GM06990 (cell line): ENCODE results near the gene RNF130.

Experiments
- DNase-seq: peaks from one replicate; pipeline ENCODE4 v3.0.0-alpha.2; 2011; ENCODE audit not compliant: insufficient read length; ENCODE audit errors: extremely low read depth
- H3K27me3 ChIP-seq: replicated peaks from 2 replicates; pipeline ENCODE4 v1.6.0; 2011; ENCODE audit warnings: low read length; ENCODE audit not compliant: control insufficient read depth, insufficient read depth
- H3K36me3 ChIP-seq: 2 replicates; pipeline ENCODE4 v1.5.1; 2011; ENCODE audit warnings: low read length; ENCODE audit not compliant: control insufficient read depth, insufficient read depth
- H3K4me3 ChIP-seq: replicated peaks from 2 replicates; pipeline ENCODE4 v1.5.1; 2011; ENCODE audit warnings: low read depth, mild to moderate bottlenecking, control low read depth, low read length
- TF ChIP-seq, protein P1 (sequence below): IDR thresholded peaks from 2 replicates; pipeline ENCODE4 v1.5.1; 2011; ENCODE audit warnings: low read length, control low read depth, mild to moderate bottlenecking, inconsistent platforms; ENCODE audit not compliant: insufficient read depth, poor library complexity, severe bottlenecking

Gene RNF130

DNA sequence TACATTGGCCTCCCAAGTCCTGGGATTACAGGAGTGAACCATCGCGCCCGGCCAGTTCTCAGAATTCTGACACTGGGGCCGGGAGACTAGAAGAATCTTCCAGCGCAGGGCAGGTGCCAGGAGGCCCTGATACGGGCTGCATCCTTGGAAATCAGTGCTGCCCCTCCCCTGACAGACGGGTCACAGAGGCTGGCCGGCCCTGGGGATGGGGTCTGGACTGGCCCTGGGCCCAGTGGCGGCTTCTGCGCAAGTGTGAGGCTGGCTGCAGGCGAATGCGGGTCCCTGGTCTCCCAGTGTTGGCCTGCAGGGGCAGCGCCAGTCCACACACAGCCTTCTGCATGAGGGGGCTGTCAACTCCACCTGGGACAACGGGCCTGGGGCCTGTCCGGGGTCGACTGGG is 163.0 kb downstream of the RNF130 start:
- no peak for DNase-seq
- Histone ChIP-seq H3K4me3 (no peak overlapping the region), H3K36me3 (peaks cover 10% of the 10 kb centered on the region), H3K27me3 (no peaks in the 10 kb centered on the region)
- TF ChIP-seq, protein P1, sequence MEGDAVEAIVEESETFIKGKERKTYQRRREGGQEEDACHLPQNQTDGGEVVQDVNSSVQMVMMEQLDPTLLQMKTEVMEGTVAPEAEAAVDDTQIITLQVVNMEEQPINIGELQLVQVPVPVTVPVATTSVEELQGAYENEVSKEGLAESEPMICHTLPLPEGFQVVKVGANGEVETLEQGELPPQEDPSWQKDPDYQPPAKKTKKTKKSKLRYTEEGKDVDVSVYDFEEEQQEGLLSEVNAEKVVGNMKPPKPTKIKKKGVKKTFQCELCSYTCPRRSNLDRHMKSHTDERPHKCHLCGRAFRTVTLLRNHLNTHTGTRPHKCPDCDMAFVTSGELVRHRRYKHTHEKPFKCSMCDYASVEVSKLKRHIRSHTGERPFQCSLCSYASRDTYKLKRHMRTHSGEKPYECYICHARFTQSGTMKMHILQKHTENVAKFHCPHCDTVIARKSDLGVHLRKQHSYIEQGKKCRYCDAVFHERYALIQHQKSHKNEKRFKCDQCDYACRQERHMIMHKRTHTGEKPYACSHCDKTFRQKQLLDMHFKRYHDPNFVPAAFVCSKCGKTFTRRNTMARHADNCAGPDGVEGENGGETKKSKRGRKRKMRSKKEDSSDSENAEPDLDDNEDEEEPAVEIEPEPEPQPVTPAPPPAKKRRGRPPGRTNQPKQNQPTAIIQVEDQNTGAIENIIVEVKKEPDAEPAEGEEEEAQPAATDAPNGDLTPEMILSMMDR = peak; percentile 14

DNA sequence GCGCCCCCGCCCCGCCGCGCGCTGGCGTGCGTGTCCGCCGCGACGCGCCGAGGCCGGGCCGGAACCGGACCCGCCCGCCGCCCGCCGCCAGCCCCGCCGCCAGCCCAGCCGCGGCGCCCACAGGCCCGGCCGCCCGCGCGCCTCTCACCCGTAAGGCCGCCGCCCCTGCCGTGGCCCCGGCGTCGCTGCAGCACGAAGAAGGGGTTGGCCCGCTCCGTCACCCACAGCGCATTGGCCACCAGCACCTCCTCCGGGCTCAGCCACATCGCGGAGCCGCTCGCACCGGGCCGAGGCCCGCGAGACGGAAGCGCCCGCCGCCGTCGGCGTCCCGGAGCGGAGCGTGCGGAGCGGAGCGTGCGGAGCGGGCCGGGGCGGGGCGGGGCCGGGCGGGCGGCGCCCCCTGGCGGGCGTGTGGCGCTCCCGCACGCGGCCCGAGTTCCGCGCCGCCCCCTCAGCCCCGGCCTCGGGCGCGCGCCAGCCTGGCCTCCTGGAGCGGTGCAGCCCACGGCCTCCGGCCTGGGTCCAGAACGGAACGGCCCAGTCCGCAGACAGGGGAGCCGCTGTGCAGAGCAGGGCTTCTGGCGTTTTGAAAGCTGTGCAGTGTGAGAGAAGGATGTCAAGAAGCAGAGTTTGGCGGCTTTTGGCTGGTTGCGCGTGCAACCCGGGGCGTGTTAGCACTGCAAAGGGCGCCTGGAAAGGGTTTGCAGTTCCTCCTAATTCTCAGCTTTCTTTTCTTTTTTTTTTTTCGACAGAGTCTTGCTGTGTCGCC is 163.8 kb downstream of the RNF130 start, which contains the start of gene TBC1D9B:
TBC1D9B (minus strand) TSS at position 342 of the 769 bp plus-strand sequence; CDS start at position 266, 76 bp downstream.
- H3K4me3 ChIP-seq = peak within 1 kb of the TSS; percentile 85
- no peaks in the 10 kb centered on the region for H3K27me3 ChIP-seq
- DNase-seq = peak; percentile 84
- TF ChIP-seq, protein P1 = no peak
- peaks cover 10% of the 10 kb centered on the region for H3K36me3 ChIP-seq

DNA sequence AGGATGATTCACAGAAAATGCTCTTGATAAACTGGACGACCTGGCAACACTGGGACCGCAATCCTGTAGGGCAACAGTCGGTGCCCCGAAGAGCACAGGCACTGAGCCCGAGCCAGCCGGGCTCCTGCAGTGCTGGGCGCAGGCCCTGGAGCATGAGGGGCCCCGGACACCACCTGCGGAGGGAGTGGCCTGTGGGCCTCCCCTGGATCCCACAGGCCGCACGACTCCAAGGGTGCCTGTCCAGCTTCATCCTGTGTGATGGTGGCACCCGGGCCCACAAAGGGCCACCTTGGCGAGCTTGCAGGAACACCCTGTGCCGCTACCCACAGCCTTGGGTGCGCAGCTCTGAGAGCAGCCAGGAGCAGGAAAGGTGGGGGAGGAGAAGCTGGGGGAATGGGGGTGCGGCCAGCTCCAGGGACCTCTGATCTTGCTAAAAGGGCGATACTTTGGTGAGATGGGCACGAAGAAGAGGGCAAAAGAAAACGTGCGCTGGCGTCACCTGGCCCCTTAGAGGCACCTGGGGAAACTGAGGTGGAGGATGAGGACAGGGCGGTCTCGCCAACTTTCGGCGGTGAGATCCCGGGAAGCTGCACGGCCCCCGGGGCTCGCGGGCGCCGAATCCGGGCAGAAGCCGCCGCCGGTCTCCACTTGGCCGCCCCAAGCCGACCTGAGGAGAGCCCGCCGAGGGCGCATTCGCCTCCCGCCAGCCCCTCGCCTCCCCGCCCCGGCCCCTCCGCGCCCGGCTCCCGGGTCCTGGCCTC is 164.6 kb downstream of the RNF130 start:
- TF ChIP-seq, protein P1 = no peak
- Histone ChIP-seq H3K36me3 (peaks cover 15% of the 10 kb centered on the region), H3K4me3 (peak overlapping the region; percentile 85), H3K27me3 (no peaks in the 10 kb centered on the region)
- DNase-seq = peak; percentile 44

DNA sequence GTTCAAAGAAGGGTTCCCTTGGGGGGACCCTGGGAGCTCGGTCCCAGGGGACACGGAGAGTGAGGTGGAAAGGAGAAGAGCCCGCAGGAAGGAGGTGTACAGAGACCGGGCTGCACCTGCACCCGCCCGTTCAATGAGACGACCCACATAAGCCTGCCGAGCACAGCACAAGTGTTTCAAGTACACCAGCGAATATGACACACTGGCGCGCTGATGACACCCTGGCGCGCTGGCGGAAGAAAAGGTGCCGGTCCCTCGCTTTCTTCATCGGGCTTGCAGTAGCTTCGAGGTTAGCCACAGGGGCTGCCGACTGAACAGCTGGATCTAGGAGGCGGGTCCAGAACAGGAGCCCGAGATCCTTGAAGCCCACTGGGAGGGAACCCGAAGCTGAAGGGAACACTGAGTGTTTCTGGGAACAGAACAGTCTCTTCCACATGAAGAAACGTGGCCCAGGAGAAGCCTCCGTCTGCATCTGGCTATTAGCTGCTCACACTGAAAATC is 165.2 kb downstream of the RNF130 start:
- DNase-seq = no peak
- TF ChIP-seq, protein P1 = no peak
- H3K36me3 ChIP-seq = peaks cover 16% of the 10 kb centered on the region
- H3K27me3 ChIP-seq = no peaks in the 10 kb centered on the region
- H3K4me3 ChIP-seq = peak overlapping the region; percentile 85

DNA sequence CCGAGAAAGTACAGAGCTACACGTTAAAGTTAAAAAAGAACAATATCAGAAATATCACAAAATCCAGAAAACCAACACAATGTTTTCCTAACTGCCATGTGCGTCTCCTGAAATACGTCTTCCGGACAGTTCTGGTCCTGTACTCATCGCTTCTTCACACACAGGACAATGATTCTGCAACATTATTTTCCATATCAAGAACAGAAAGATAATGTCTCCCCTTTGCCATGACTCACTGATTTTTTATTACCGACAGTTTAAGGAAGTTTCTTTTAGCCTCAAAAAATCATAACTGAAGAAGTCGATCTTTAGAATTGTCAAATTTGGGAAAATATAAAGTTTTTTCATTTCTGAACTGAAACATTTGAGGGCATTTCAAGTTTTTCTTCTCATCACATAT is 166.4 kb downstream of the RNF130 start:
- Histone ChIP-seq H3K36me3 (peaks cover 19% of the 10 kb centered on the region), H3K4me3 (no peak overlapping the region), H3K27me3 (no peaks in the 10 kb centered on the region)
- TF ChIP-seq, protein P1 = no peak
- DNase-seq = no peak
